HEK293 (cell line): Measurements from ENCODE around the gene PDF.

Experiments used
- MEIS1 ChIP-seq: sonication (generic); formaldehyde crosslinking; IDR thresholded peaks from 2 replicates; pipeline ENCODE4 v1.8.1; 2022; ENCODE audit warnings: missing genetic modification reagents, mild to moderate bottlenecking, borderline replicate concordance
- REST ChIP-seq: fragments of 450-650 bp; formaldehyde crosslinking; IDR thresholded peaks from 2 replicates; pipeline ENCODE4 v1.5.1; 2016; ENCODE audit warnings: missing biosample characterization, missing genetic modification characterization
- YY1 ChIP-seq: fragments of 450-650 bp; formaldehyde crosslinking; IDR thresholded peaks from 2 replicates; pipeline ENCODE4 v1.5.1; 2018; ENCODE audit warnings: missing biosample characterization, missing genetic modification characterization
- ZIC2 ChIP-seq: fragments of 450-650 bp; formaldehyde crosslinking; IDR thresholded peaks from 2 replicates; pipeline ENCODE4 v1.5.1; 2016; ENCODE audit warnings: missing biosample characterization, missing genetic modification characterization
- ZNF23 ChIP-seq: fragments of 450-650 bp; formaldehyde crosslinking; IDR thresholded peaks from 2 replicates; pipeline ENCODE4 v1.5.1; 2016; ENCODE audit warnings: missing biosample characterization, missing genetic modification characterization, borderline replicate concordance
- ZNF292 ChIP-seq: fragments of 450-650 bp; formaldehyde crosslinking; IDR thresholded peaks from 2 replicates; pipeline ENCODE4 v1.5.1; 2016; ENCODE audit warnings: low read depth, missing biosample characterization, missing genetic modification characterization, borderline replicate concordance
- TF ChIP-seq, protein P1 (sequence below): fragments of 450-650 bp; formaldehyde crosslinking; IDR thresholded peaks from 2 replicates; pipeline ENCODE4 v1.5.1; 2016; ENCODE audit warnings: missing biosample characterization, missing genetic modification characterization
- TF ChIP-seq, protein P2 (sequence below): sonication (generic); formaldehyde crosslinking; IDR thresholded peaks from 2 replicates; pipeline ENCODE4 v1.8.1; 2022; ENCODE audit warnings: mild to moderate bottlenecking, moderate library complexity, missing genetic modification reagents

GRCh38 chr16:69307091-69307490 lies 23.3 kb downstream of the PDF start:
- TF ChIP-seq, protein P1, sequence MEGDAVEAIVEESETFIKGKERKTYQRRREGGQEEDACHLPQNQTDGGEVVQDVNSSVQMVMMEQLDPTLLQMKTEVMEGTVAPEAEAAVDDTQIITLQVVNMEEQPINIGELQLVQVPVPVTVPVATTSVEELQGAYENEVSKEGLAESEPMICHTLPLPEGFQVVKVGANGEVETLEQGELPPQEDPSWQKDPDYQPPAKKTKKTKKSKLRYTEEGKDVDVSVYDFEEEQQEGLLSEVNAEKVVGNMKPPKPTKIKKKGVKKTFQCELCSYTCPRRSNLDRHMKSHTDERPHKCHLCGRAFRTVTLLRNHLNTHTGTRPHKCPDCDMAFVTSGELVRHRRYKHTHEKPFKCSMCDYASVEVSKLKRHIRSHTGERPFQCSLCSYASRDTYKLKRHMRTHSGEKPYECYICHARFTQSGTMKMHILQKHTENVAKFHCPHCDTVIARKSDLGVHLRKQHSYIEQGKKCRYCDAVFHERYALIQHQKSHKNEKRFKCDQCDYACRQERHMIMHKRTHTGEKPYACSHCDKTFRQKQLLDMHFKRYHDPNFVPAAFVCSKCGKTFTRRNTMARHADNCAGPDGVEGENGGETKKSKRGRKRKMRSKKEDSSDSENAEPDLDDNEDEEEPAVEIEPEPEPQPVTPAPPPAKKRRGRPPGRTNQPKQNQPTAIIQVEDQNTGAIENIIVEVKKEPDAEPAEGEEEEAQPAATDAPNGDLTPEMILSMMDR (tag by site-specific recombination), result no peak
- TF ChIP-seq, protein P2, sequence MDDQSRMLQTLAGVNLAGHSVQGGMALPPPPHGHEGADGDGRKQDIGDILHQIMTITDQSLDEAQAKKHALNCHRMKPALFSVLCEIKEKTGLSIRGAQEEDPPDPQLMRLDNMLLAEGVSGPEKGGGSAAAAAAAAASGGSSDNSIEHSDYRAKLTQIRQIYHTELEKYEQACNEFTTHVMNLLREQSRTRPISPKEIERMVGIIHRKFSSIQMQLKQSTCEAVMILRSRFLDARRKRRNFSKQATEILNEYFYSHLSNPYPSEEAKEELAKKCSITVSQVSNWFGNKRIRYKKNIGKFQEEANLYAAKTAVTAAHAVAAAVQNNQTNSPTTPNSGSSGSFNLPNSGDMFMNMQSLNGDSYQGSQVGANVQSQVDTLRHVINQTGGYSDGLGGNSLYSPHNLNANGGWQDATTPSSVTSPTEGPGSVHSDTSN (CRISPR knock-in tag), result no peak
- TF ChIP-seq REST, result no peak
- no peak for TF ChIP-seq ZNF292 (tag by site-specific recombination)
- TF ChIP-seq MEIS1, result no peak
- TF ChIP-seq ZNF23 (tag by site-specific recombination), result no peak
- no peak for TF ChIP-seq ZIC2
- no peak for TF ChIP-seq YY1
